HG03095 (cell line): Measurements from ENCODE around the gene NOTCH2.

Source experiments
- ATAC-seq: cut with Tn5 transposase; IDR thresholded peaks from one replicate; pipeline ENCODE4 v1.9.1; 2021; ENCODE audit warnings: moderate library complexity; ENCODE audit not compliant: unreplicated experiment

Gene NOTCH2

DNA sequence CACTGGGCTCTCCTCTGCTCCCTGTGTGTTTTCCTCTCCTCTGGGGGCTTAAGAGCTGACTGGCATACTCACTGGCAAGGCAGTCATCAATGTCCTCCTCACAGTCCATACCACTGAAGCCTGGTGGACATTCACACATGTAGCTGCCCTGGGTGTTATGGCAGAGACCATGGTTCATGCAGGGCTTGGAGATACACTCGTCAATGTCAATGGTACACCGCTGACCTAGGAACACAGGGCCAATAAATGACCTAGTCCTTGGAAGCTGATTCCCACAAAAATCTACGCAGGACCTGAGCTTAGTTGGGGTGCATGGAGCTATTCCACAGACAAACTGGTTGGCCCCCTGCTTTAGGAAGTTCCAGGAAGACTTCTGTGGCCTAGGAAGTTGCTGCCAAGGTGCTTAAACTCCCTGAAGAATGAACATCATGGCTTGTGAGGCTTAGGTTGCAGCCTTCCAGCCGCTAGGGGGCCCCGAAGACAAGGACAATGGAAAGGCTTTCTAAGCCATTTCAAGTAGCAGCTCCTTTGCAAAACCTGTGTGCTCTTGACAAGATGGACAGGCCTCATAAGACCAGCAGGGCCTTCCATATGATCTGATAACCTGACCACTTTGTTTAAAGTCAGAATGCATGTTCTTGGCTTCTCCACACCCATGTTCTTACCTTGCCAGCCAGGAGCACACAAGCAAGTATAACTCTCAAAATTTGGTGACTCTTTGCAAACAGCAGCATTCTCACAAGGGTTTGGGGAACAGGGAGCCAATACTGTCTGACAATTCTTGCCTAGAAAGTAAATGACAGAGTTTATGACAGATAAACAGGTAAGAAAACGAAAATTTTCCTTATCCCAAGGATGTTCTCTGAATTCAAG is 120.9 kb downstream of the NOTCH2 start:
- ATAC-seq = peak; percentile 73

GRCh38 chr1:119947468-119947867 is 122.0 kb downstream of the NOTCH2 start:
- ATAC-seq = no peak

DNA sequence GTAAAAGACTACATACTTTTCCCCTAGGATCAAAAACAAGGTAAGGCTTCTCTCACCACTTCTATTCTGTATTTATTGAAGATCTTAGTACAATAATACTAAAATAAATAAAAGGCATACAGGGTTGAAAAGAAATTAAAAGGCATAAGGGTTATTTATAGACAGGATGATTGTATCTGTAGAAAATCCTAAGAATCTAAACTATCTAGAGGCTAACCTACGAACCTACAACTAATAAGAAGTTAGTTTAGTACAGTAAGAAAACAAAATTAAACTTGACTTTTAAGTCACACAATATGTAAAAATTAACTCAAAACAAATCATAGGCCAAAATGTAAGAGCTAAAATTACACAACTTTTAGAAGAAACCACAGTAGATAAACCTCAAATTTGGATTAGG is 122.7 kb downstream of the NOTCH2 start:
- no peak for ATAC-seq

DNA sequence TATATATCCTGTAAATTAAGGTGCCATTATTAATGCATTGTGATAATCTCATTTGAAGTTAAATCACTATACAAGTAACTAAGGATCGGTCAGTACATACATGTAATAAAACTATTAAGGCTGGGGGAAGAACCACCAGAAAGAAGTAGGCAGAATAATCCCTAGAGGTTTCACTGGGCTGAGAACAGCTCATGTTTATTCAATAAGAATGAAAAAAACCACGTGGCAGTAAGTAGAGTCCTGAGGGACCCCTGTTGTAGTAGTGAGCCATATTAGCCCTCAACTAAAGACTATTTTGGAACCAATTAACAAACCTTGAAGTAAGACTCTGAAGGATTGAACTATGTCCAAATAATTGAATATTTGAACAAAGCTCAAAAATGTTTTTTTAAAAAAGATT is 126.2 kb downstream of the NOTCH2 start:
- no peak for ATAC-seq

- ATAC-seq = no peak
These were observed 128.1 kb downstream of the NOTCH2 start for GRCh38 chr1:119941392-119941791.

GRCh38 chr1:119940697-119941096 is 128.8 kb downstream of the NOTCH2 start:
- no peak for ATAC-seq

DNA sequence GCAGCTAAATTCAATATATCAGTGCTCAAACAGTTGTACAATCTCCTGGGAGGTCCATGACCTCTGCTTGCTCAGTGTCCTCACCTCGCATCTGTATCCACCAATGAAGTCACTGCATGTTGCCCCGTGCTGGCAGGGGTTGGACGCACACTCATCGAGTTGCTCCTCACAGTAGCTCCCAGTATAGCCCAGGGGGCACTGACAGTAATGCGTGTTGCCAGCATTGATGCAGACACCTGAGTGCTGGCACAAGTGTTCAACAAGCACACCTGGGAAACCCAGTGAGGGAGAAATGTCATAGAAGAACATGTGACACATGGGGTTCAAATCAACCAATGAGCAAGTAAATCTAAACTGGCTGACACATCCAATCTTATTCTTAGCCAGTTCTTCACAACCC is 132.3 kb downstream of the NOTCH2 start:
- ATAC-seq = no peak

DNA sequence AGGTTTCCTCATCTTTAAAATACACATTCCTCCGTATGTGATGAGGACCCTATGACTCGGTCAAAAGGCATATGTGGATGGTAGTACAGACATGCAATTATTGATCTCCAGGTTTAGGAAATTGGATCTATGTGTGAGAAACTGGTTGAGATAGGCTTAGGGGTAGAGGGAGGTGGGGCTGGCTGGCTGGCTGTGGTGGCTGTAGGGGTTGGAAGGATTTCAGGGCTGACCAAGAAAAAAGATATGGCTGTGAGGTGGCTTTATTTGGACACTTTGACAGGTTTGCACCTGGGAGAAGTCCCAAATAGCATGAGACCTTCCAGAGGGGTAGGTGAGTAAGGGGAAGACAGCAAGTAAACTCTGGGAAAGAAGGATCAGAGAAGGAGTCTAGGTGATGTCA is 133.5 kb downstream of the NOTCH2 start:
- no peak for ATAC-seq

- ATAC-seq = no peak
These were observed 134.1 kb downstream of the NOTCH2 start for GRCh38 chr1:119935373-119935772.

GRCh38 chr1:119933397-119933796 is 136.1 kb downstream of the NOTCH2 start:
- ATAC-seq = no peak

- ATAC-seq = no peak
These were observed 139.7 kb downstream of the NOTCH2 start for GRCh38 chr1:119929643-119930315.

DNA sequence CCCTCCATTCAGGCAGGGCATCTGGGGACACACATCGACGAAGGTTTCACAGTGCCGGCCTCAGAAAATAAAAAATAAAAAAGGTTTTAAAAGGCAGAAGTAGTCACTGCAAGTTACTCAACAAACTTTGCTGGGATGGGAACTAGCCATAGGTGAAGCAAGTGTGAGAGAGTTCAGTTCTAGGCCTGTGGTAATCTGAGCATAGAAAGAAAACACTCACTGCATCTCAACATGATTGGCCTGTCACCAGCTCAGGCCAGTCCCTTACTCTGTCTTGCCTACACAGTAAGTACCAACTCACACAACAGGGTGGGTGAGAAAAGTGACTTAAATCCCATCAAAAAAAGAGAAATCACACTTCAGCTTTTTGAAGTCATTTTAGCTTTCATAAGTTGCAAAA is 142.9 kb downstream of the NOTCH2 start:
- ATAC-seq = no peak

GRCh38 chr1:119924948-119925898 is 144.2 kb downstream of the NOTCH2 start:
- no peak for ATAC-seq

DNA sequence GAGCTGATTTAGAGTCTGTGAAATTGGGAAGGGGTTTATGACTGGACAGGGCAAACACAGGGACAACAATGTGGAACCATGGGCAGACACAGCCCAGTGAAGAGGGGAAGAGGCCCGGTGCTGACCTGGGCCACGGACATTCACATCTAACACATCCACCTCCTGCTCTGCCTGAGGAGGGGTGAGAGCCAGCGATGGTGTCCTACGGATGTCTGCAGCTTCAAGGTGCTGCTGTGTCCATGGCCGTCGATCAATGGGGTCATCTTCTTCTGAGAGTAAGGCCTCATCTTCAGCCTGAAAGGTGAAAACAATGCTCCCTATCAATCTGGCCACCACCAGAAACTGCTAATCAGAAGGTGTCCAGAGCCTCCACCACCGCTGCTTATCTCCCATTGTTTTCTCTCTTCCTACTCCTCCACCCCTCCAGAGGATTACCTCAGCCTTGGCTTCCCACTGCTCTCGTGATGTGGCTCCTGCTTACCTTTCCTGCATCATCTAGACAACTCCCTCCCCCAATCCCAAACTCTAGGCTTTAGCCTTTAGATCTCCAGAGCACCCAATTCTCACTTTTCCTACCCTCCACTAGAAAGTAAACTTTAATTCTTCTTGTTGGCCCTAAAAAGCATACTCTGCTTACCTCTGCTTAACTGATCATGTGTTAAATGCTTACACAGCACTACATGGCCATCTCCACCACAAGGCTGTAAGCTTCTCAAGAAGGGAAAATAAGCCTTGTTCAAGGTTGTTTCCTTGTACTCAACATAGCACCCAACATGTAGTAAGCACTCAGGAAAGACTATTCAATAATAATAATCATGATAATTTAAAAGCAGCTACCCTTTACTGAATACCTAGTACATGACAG is 149.1 kb downstream of the NOTCH2 start:
- ATAC-seq = no peak

DNA sequence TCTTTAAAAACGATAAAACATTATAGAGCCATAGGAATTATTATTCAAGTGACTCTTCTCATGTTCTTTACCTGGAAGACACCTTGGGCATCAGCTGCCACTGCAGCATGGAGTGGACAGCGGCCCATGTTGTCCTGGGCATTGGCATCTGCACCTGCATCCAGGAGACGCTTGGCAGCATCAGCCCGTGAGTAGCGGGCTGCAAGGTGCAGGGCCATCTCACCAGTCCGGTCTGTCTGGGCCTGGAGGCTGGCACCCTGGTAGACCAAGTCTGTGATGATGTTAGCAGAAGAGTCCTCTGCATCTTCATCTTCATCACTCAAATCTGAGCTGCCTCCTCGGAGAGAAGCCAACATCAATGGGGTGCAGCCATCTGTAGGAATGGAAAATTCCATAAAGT is 150.2 kb downstream of the NOTCH2 start:
- no peak for ATAC-seq

- no peak for ATAC-seq
These were observed 151.2 kb downstream of the NOTCH2 start for GRCh38 chr1:119918301-119918700.

GRCh38 chr1:119917304-119918055 is 152.0 kb downstream of the NOTCH2 start:
- no peak for ATAC-seq

- no peak for ATAC-seq
These were observed 153.9 kb downstream of the NOTCH2 start for GRCh38 chr1:119915517-119915916.

DNA sequence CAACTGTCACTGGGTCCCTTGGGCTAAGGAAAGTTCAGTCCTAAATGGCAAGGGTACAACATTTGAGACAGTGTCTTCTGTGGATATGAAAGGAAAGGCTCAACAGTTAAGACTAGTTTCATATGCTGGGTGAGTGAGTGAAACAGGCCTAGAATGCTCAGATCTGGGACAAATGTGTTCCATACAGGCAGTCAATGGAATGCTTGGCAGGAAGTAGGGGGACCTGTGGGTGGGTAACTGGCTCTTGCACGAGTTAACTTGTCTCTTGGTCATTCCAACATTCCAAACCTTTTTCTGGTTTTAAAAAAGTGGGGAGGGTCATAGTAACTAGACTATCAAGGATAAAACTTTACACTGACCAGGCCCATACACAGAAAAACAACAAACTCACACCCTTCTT is 155.4 kb downstream of the NOTCH2 start:
- ATAC-seq = no peak

GRCh38 chr1:119912963-119913362 is 156.5 kb downstream of the NOTCH2 start:
- no peak for ATAC-seq
